GM08714 (cell line): ENCODE results near the gene QRICH1.

Source experiments
- H3K4me3 ChIP-seq: fragments of 200-500 bp; sonication (Bioruptor generic); 2 replicates; pipeline ENCODE4 v1.5.1; 2014; ENCODE audit warnings: mild to moderate bottlenecking, low read length, inconsistent platforms
- ZNF274 ChIP-seq: IDR thresholded peaks from 2 replicates; pipeline ENCODE4 v1.6.1; 2012; ENCODE audit warnings: mild to moderate bottlenecking, low read depth, low read length

QRICH1 gene

GRCh38 chr3:49012441-49013017 is 81.3 kb downstream of the QRICH1 start:
- no peak for TF ChIP-seq ZNF274
- H3K4me3 ChIP-seq: no peak overlapping the region

- TF ChIP-seq ZNF274: no peak
- no peak overlapping the region for H3K4me3 ChIP-seq
Observed at GRCh38 chr3:49009396-49009795, 84.5 kb downstream of the QRICH1 start.

- peak overlapping the region; percentile 91; the same call in 1 of the 2 replicates for H3K4me3 ChIP-seq
Observed at GRCh38 chr3:49008627-49009026, 85.2 kb downstream of the QRICH1 start.

- peak overlapping the region; percentile 91 for H3K4me3 ChIP-seq
- no peak for TF ChIP-seq ZNF274
Observed at GRCh38 chr3:49007771-49008528, 85.9 kb downstream of the QRICH1 start.

GRCh38 chr3:49007068-49007770 is 86.7 kb downstream of the QRICH1 start, which contains the start of gene WDR6:
Gene WDR6 (plus strand): TSS chr3:49007391. CDS start chr3:49007432, 41 bp downstream.
- H3K4me3 ChIP-seq: peak within 1 kb of the TSS; percentile 91
- no peak for TF ChIP-seq ZNF274

GRCh38 chr3:49006408-49007067 is 87.3 kb downstream of the QRICH1 start:
- no peak for TF ChIP-seq ZNF274
- peak overlapping the region; percentile 72; the same call in 1 of the 2 replicates for H3K4me3 ChIP-seq

GRCh38 chr3:49005998-49006397 is 87.9 kb downstream of the QRICH1 start:
- TF ChIP-seq ZNF274: no peak
- no peak overlapping the region; the same call in 1 of the 2 replicates for H3K4me3 ChIP-seq

- no peak overlapping the region for H3K4me3 ChIP-seq
- TF ChIP-seq ZNF274: no peak
Observed at GRCh38 chr3:49005303-49005680, 88.6 kb downstream of the QRICH1 start.

- TF ChIP-seq ZNF274: no peak
- H3K4me3 ChIP-seq: no peak overlapping the region
Observed at GRCh38 chr3:49004352-49005302, 89.2 kb downstream of the QRICH1 start.

GRCh38 chr3:49001155-49001554 is 92.7 kb downstream of the QRICH1 start:
- no peak for TF ChIP-seq ZNF274
- H3K4me3 ChIP-seq: no peak overlapping the region

GRCh38 chr3:48999085-48999858 is 94.6 kb downstream of the QRICH1 start:
- no peak for TF ChIP-seq ZNF274
- H3K4me3 ChIP-seq: no peak overlapping the region

- no peak for TF ChIP-seq ZNF274
- H3K4me3 ChIP-seq: no peak overlapping the region
Observed at GRCh38 chr3:48997714-48998637, 95.9 kb downstream of the QRICH1 start.
